ENCODE measurements around the gene UXS1.

Gene UXS1

DNA sequence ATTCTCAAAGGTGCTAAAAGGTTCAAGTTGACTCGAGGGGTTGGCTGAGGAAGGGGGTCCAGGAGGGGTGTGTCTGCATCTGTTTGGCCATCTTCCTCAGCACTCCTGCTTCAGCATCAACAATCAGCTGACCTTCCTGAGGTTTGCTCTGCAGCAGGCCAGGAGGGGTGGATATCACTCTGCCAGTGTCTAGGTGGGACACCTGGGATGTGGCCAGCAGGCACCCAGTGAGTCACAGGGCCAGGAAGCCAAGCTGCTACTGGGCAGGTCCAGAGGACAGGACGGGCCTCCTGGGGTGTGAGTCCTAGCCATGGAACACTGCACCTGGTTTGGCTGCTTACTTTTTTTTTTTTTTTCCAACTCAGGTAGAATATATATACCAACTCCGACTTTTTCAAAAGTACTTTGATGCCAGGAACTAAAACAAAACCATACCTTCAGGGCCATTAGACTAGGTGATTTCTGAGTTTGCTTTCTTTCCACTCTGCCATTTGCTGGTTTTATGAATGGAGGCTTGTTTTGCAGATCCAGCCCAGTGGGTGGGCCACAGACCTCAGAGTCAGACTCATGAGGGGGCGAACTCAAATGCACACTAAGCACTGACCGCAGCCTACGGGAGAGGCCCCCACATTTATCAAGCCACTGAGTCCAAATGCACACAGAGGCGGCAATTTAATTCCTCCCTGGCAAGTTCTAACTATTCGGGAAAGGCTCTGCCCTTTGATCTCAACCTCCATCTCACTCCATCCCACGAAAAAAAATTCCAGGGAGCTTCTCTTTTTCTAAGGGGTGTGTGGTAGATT lies 76.0 kb downstream of the UXS1 start:
- Mint-ChIP-seq H3K9me3 (no peaks in the 10 kb centered on the region), H3K27me3 (no peaks in the 10 kb centered on the region), H3K4me1 (peaks cover 10% of the 10 kb centered on the region), H3K36me3 (ENCODE audit: insufficient read depth) (peaks cover 22% of the 10 kb centered on the region), H3K27ac (ENCODE audit: low read depth) (no peak overlapping the region), H3K4me3 (no peak overlapping the region)
- ATAC-seq (replicated peaks; ENCODE audit: extremely low read depth, poor library complexity, severe bottlenecking) (no peak), DNase-seq (ENCODE audit: low spot score in 2 of 2) (no peak)

DNA sequence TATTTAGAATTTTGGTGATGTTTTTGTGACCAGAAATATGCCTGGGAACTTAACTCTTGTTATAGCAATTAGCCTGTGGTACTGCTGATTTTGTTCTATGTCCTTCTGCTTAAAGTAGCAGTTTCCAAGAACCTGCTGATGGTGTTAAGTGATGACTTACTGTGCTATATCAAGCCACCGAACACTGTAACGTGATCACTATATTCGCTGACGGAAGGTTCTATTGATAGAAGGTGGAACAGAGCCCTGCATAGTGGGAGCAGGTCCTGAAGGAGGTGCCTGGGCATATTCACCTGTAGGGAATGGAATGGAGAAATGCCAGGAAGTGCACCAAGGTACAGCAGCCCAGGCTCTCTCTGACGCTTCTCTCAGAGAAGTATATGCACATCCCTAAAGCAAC lies 76.8 kb downstream of the UXS1 start:
- Mint-ChIP-seq H3K27ac (ENCODE audit: low read depth) (peak overlapping the region; percentile 16), H3K36me3 (ENCODE audit: insufficient read depth) (peaks cover 24% of the 10 kb centered on the region), H3K4me1 (peaks cover 10% of the 10 kb centered on the region)

DNA sequence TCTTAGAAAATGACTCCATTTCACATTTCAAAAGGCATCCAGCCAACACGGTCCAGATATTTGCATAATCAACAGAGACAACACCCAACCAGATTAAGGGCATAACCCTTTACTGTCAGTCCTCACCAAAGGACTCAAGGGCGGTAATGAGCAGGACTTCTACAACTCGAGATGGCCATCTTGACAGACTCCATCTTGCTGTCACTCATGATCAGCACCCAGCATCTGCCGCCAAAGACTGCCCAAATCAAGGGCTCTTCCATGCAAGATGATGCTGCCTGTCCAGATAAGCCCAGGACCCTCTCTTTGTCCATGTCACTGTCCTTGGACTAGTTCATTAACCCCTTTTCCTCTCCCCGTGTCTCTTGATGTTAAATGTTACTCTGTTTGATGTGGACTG lies 77.9 kb downstream of the UXS1 start:
- Mint-ChIP-seq H3K4me3 (no peak overlapping the region), H3K27me3 (no peaks in the 10 kb centered on the region), H3K4me1 (peaks cover 10% of the 10 kb centered on the region), H3K36me3 (ENCODE audit: insufficient read depth) (peaks cover 23% of the 10 kb centered on the region), H3K27ac (ENCODE audit: low read depth) (peak overlapping the region; percentile 16), H3K9me3 (no peaks in the 10 kb centered on the region)
- DNase-seq (ENCODE audit: low spot score in 2 of 2): no peak
- ATAC-seq (replicated peaks; ENCODE audit: extremely low read depth, poor library complexity, severe bottlenecking): no peak

More for the DNA sequence above, 76.8 kb downstream of the UXS1 start:
- Mint-ChIP-seq H3K27me3 (no peaks in the 10 kb centered on the region), H3K4me3 (no peak overlapping the region), H3K9me3 (no peaks in the 10 kb centered on the region)
- DNase-seq (ENCODE audit: low spot score in 2 of 2): no peak
- ATAC-seq (replicated peaks; ENCODE audit: extremely low read depth, poor library complexity, severe bottlenecking): no peak

DNA sequence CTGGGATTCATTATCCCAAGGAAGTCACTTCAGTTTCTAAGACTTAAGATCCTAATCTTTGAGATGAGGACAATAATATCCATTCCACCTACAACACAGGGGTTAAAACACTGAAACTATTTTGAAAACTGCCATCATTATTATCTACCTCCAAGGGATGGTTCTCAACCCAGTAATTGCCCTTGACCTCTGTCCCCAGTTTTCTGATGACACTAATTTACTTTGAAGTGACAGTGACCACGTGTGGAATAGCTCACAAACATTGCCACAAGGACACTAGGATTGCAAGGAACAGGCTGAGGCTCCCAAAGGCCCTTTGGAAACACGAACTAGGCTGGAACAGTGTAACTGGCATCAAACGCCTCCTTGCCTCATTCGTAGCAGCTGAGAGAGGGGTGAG lies 78.4 kb downstream of the UXS1 start:
- no peak overlapping the region for H3K4me3 Mint-ChIP-seq
- no peaks in the 10 kb centered on the region for H3K9me3 Mint-ChIP-seq
- peaks cover 26% of the 10 kb centered on the region for H3K36me3 Mint-ChIP-seq (ENCODE audit: insufficient read depth)
- ATAC-seq (replicated peaks; ENCODE audit: extremely low read depth, poor library complexity, severe bottlenecking) (no peak), DNase-seq (ENCODE audit: low spot score in 2 of 2) (no peak)
- peak overlapping the region; percentile 16 for H3K27ac Mint-ChIP-seq (ENCODE audit: low read depth)
- no peaks in the 10 kb centered on the region for H3K27me3 Mint-ChIP-seq
- peaks cover 10% of the 10 kb centered on the region for H3K4me1 Mint-ChIP-seq

DNA sequence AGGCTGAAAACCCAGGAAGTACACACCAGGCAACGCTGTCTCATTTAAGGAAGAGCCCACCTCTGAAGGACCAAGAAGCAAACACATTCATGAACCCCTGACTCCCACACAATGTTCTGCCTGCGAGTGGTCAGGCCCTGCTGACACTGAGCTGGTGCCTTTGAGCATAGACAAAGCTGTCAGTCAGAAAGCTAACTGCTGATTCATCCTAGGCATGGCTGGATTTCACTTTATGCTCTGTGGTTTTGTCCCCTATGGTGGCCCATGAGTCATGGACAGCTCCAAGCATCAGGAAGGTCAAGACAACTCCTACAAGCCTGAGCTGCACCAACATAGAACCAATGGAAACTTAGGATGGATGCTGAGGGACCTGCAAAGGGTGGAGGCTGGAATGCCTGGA lies 78.9 kb downstream of the UXS1 start:
- H3K27ac Mint-ChIP-seq (ENCODE audit: low read depth): no peak overlapping the region
- no peak overlapping the region for H3K4me3 Mint-ChIP-seq
- H3K4me1 Mint-ChIP-seq: peaks cover 10% of the 10 kb centered on the region
- H3K36me3 Mint-ChIP-seq (ENCODE audit: insufficient read depth): peaks cover 25% of the 10 kb centered on the region
- H3K27me3 Mint-ChIP-seq: no peaks in the 10 kb centered on the region
- H3K9me3 Mint-ChIP-seq: no peaks in the 10 kb centered on the region
- no peak for DNase-seq (ENCODE audit: low spot score in 2 of 2)
- ATAC-seq (replicated peaks; ENCODE audit: extremely low read depth, poor library complexity, severe bottlenecking): no peak

DNA sequence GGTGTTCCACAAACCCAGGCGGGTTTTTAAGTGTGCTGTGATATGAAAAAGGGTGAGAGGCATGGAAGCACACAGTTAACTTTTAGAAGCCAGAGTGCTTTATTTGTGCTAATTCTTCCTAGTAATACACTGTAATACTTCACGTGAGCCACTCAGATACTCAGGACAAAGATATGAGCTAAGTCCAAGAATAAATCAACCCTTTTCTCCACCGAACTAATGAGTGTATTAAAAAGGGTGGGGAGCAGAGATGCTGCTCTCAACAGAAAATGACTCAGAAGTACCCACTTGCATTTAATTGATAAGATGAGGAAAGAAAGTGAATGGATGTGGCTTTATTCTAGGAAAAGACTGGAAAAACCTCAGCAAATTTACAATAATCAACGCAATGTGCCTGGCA lies 79.9 kb downstream of the UXS1 start:
- H3K9me3 Mint-ChIP-seq: no peaks in the 10 kb centered on the region
- no peak overlapping the region for H3K4me3 Mint-ChIP-seq
- no peaks in the 10 kb centered on the region for H3K27me3 Mint-ChIP-seq
- peaks cover 29% of the 10 kb centered on the region for H3K36me3 Mint-ChIP-seq (ENCODE audit: insufficient read depth)
- H3K4me1 Mint-ChIP-seq: peaks cover 10% of the 10 kb centered on the region
- DNase-seq (ENCODE audit: low spot score in 2 of 2) (no peak), ATAC-seq (replicated peaks; ENCODE audit: extremely low read depth, poor library complexity, severe bottlenecking) (no peak)
- H3K27ac Mint-ChIP-seq (ENCODE audit: low read depth): no peak overlapping the region

DNA sequence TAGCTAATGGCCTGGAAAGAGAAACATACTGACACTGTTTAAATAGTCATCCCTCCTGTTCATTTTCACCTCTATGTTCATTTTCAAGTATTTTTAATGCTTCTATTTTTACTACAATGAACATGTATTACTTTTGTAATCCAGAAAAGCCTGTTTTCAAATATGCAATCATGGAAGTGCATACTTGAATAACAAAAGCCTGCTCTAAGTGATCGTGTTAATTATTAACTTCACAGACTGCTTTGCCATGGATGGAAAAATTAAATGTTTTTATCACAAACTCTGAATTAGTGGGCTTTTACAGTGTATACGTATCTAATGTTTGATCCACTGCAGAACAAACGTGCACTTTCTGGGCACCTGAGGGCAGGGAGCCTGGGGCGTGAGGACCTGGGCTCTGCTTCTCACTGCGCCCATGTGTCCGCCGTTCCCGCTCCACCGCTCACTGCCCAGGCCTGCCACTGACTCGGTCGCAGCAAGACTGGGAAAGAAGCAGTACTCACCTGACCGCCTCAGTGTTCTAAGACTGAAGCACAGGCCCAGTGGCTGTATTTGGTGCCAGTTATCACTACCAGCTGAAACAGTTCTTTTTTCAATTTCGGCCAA lies 80.6 kb downstream of the UXS1 start:
- Mint-ChIP-seq H3K4me3 (no peak overlapping the region), H3K36me3 (ENCODE audit: insufficient read depth) (peaks cover 29% of the 10 kb centered on the region), H3K9me3 (no peaks in the 10 kb centered on the region), H3K4me1 (peaks cover 10% of the 10 kb centered on the region), H3K27ac (ENCODE audit: low read depth) (no peak overlapping the region), H3K27me3 (no peaks in the 10 kb centered on the region)
- ATAC-seq (replicated peaks; ENCODE audit: extremely low read depth, poor library complexity, severe bottlenecking): no peak
- DNase-seq (ENCODE audit: low spot score in 2 of 2): no peak

DNA sequence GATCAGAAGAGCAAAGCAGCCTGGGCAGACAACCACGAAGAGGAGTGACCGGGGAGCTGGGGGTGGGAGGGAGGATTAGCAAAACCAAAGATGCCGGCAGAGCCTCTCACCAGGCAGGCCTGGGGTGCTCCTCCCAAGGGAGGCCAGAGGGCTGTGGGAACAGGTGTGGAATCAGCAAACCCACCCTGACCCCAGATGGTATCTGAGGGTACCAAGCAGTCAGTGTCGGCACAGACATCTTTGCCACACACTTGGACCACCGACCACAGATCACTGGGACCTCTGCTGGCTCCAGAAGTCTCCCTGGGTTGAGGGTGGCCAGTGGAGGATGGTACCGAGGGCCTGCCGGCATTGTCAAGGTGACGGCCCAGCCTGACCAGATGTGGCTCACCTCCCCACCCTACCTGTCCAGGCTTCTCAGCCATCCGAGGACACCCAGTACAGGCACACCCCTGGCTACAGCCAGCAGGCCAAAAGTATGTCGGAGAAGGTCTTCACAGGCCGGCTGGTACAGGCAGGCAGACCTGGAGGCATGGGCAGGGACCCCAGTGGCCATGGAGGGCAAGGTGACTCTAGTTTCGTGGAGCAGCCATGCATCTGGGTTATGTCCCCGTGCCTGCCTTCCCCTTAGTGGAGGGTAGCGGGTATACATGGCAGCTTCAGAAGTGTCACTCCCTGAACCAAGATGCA lies 82.1 kb downstream of the UXS1 start:
- Mint-ChIP-seq H3K27me3 (no peaks in the 10 kb centered on the region), H3K4me3 (no peak overlapping the region), H3K27ac (ENCODE audit: low read depth) (no peak overlapping the region), H3K4me1 (peaks cover 10% of the 10 kb centered on the region), H3K36me3 (ENCODE audit: insufficient read depth) (peaks cover 26% of the 10 kb centered on the region), H3K9me3 (no peaks in the 10 kb centered on the region)
- DNase-seq (ENCODE audit: low spot score in 2 of 2) (no peak), ATAC-seq (replicated peaks; ENCODE audit: extremely low read depth, poor library complexity, severe bottlenecking) (no peak)

DNA sequence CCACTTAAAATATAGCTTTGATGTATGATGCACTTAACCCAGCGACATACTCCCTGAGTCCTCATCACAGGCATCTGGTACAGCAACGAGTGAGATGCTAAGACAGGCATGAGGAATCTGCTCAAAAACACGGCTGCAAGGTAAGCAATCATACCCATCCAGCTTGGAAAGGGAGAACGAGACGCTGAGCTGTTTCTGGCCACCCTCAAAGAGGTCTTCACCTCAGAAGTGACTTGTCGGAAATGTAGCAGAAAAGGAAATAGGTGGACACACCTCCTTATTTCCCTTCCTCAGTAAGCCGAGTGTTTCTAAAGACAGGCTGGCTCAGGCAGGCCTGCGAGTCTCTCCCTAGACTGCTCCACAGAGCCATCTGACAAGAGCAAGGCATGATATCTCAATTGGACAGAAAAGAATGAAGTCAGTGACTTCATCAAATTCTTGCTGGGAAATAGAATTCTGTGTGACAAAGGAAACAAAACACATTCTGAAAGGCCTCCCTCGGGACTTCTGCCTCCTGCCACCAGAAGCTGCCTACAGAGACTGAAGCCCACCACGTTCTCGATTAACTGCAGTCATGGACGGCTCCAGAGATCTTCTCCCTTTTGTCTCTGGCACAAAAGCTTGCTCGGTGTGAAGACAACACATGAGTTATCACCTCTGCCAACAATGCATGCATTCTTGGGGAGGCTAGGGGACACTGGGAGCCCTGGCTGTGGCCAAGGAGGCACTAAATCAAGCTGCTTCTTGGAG lies 84.3 kb downstream of the UXS1 start:
- H3K36me3 Mint-ChIP-seq (ENCODE audit: insufficient read depth): peaks cover 23% of the 10 kb centered on the region
- H3K4me3 Mint-ChIP-seq: no peak overlapping the region
- H3K27ac Mint-ChIP-seq (ENCODE audit: low read depth): no peak overlapping the region
- ATAC-seq (replicated peaks; ENCODE audit: extremely low read depth, poor library complexity, severe bottlenecking): no peak
- H3K9me3 Mint-ChIP-seq: no peaks in the 10 kb centered on the region
- H3K27me3 Mint-ChIP-seq: no peaks in the 10 kb centered on the region
- no peaks in the 10 kb centered on the region for H3K4me1 Mint-ChIP-seq
- DNase-seq (ENCODE audit: low spot score in 2 of 2): no peak

DNA sequence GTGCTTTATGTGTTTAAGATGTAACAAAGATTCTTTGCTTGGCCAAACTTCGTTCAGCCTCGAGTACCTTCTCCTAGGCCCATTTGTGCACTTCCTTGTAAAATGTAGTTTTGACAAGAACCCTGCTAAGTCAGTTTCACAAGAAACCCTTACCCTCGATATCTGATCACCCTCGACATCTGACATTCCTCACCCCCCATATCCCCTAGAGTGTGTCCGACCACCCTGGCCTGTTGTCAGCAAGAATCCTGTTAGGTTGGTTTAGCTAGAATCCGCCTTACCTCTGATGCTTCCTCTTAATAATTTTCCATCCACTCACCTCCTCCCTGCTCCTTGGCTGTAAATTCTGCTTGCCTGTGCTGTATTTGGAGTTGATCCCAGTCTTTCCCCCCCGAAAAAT lies 85.3 kb downstream of the UXS1 start:
- Mint-ChIP-seq H3K27ac (ENCODE audit: low read depth) (no peak overlapping the region), H3K9me3 (no peaks in the 10 kb centered on the region), H3K36me3 (ENCODE audit: insufficient read depth) (peaks cover 24% of the 10 kb centered on the region), H3K4me3 (no peak overlapping the region), H3K27me3 (no peaks in the 10 kb centered on the region), H3K4me1 (peaks cover 5% of the 10 kb centered on the region)
- no peak for DNase-seq (ENCODE audit: low spot score in 2 of 2)
- ATAC-seq (replicated peaks; ENCODE audit: extremely low read depth, poor library complexity, severe bottlenecking): no peak

DNA sequence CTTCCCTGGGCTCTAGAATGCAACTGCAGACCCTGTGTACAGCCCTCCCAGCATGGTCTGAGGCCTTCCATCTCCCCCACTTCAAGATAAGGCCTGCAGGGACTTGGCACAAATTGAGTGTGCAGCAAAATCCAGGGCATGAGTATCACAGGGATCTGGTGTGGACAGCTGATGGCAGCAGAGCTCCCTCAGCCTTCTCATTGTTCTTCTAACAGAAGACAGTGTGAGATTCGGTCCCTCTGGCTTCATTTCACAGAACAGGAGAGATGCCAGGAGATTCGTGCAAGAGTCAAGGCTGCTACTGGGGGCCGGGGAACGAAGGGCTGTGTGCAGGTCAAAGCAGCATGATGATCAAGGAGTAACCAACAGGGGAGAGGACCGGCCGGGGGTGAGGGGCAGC lies 85.8 kb downstream of the UXS1 start:
- Mint-ChIP-seq H3K27ac (ENCODE audit: low read depth) (no peak overlapping the region), H3K36me3 (ENCODE audit: insufficient read depth) (peaks cover 24% of the 10 kb centered on the region), H3K27me3 (no peaks in the 10 kb centered on the region), H3K9me3 (no peaks in the 10 kb centered on the region), H3K4me1 (peaks cover 5% of the 10 kb centered on the region), H3K4me3 (no peak overlapping the region)
- no peak for ATAC-seq (replicated peaks; ENCODE audit: extremely low read depth, poor library complexity, severe bottlenecking)
- no peak for DNase-seq (ENCODE audit: low spot score in 2 of 2)

DNA sequence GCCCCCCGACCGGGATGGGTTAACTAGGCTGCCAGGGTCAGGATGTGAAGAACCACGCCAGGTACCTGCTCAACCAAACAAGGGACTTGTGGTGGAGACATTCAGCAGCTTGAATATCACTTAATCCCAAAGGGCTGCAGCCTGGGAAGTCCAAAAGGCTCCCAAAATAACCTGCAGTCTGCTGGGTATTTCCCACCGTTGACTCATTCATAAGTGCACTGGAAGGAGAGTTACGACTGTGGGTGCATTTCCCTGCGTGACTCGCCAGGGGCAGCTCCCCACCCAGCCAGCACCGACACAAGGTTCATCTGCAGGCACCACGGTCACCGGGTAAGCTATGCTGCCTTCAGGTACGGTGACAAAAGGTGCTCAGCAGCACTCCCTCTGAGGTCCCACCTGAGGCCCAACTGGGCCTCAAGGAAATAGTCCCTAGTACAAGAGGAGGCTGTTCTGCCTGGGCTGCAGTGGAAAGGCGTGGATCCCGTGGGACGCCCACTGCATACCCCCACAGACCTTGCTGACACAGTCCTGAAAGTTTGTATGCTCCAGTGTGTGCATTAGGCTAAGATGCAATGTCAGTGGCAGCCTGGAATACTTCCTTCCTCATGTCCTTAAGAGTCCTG lies 86.5 kb downstream of the UXS1 start:
- Mint-ChIP-seq H3K27ac (ENCODE audit: low read depth) (peak overlapping the region; percentile 67), H3K36me3 (ENCODE audit: insufficient read depth) (peaks cover 19% of the 10 kb centered on the region), H3K4me1 (peaks cover 5% of the 10 kb centered on the region), H3K4me3 (no peak overlapping the region), H3K9me3 (no peaks in the 10 kb centered on the region), H3K27me3 (no peaks in the 10 kb centered on the region)
- ATAC-seq (replicated peaks; ENCODE audit: extremely low read depth, poor library complexity, severe bottlenecking): peak; percentile 52
- no peak for DNase-seq (ENCODE audit: low spot score in 2 of 2)
